ENCODE measurements around the gene ADAM10. TPM values are rescaled to one million over a fixed set of nuclear protein-coding genes. Genes with fewer than 3 reads are reported as not detected.

The ADAM10 gene
- total RNA-seq, 1 experiment from 2014 or later = 140 TPM

DNA sequence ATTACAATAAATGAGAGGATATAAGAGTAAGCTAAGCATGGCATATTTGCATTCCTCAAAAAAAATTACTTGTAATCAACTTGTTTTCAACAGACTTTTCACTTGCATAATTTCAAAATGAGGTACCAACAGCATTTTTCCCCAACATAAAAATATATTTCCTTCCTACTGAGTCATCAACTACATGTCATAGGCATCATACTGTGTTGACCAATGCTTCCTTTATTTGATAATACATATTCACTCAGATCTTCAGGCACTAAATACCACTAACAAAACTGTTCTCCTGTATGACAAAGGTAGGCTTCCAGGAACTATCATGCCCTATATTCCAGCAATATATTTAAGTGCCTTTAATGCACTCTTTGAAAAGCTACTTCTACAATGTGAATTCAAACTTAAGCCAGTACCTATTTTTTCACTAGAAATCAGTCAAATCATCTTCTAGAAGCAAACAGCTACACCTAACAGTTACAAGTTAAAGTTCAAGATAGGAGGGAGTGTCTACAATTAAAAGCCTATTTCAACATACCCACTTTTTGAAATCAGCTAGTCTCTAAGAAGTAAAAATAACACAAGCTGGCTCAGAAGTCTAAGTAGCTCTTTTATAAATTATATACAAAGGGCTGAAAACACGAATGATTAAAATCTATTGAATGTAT lies 11.3 kb downstream of the ADAM10 start:
- Histone ChIP-seq H3K4me3 (no peak overlapping the region), H3K36me3 (no peaks in the 10 kb centered on the region; the same call in 1 of the 2 replicates), H3K27me3 (no peaks in the 10 kb centered on the region), H3K9me3 (no peaks in the 10 kb centered on the region)
- DNase-seq = no peak

GRCh38 chr15:58737298-58737697 lies 12.2 kb downstream of the ADAM10 start:
- no peaks in the 10 kb centered on the region for H3K27me3 ChIP-seq
- H3K9me3 ChIP-seq = no peaks in the 10 kb centered on the region
- H3K36me3 ChIP-seq = peaks cover 2% of the 10 kb centered on the region
- H3K4me3 ChIP-seq = no peak overlapping the region
- no peak for DNase-seq

DNA sequence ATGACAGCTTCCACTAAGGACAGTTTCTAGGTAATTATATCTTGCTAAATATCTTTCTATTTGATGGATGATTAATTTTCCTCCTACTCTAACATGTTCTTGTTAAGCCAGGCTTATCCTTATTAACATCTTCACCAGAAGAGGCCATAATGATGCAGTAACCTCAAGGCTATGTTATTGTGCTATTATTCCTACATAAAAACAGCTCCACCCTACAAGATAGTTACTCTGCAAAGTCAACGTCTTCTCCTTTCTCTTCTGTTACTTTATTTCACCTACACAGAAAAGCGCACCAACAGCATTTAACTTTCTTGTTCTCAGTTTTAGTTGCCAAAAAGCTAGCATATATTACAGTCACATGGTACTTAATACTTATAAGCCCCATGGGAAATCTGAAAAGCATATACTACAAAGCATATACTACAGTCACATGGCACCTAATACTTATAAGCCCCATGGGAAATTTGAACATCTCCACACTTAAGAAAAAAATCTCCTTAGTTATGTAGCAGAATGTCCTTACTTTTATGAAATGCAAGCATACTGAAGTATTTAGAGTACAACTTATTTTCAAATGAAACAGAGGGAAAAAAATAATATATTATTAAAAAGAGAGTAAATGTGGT lies 13.4 kb downstream of the ADAM10 start:
- no peak for DNase-seq
- no peaks in the 10 kb centered on the region for H3K27me3 ChIP-seq

DNA sequence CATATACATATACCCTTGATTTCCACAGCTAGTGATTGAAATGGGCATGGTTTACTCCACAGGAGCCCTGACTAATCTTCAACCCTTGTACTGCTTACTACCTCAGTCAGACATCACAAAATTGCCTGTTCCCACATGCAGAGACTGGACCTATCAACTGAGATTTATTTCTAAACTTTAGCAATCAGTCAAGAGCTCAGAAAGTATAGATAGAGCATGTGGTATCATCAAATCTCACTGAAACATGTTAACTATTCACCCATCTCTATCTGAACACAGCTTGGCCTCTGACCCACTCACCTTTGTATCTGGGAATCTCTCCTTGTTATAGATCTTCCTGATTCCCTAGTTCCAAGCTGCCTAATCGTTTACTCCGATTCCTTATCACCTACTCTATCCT lies 14.6 kb downstream of the ADAM10 start:
- no peak for DNase-seq
- H3K27me3 ChIP-seq = no peaks in the 10 kb centered on the region
- peaks cover 2% of the 10 kb centered on the region; the same call in 1 of the 2 replicates for H3K36me3 ChIP-seq
- H3K4me3 ChIP-seq = no peak overlapping the region
- H3K9me3 ChIP-seq = no peaks in the 10 kb centered on the region

More for the DNA sequence above, 13.4 kb downstream of the ADAM10 start:
- Histone ChIP-seq H3K36me3 (peaks cover 2% of the 10 kb centered on the region; the same call in 1 of the 2 replicates), H3K4me3 (no peak overlapping the region), H3K9me3 (no peaks in the 10 kb centered on the region)

GRCh38 chr15:58732625-58733363 lies 16.7 kb downstream of the ADAM10 start:
- no peaks in the 10 kb centered on the region for H3K27me3 ChIP-seq
- peaks cover 8% of the 10 kb centered on the region for H3K36me3 ChIP-seq
- no peak for DNase-seq
- H3K4me3 ChIP-seq = no peak overlapping the region
- H3K9me3 ChIP-seq = no peaks in the 10 kb centered on the region

- DNase-seq = peak; percentile 23
- Histone ChIP-seq H3K27me3 (no peaks in the 10 kb centered on the region), H3K36me3 (peaks cover 8% of the 10 kb centered on the region), H3K9me3 (no peaks in the 10 kb centered on the region), H3K4me3 (no peak overlapping the region)
These were observed 17.6 kb downstream of the ADAM10 start for GRCh38 chr15:58731756-58732535.

DNA sequence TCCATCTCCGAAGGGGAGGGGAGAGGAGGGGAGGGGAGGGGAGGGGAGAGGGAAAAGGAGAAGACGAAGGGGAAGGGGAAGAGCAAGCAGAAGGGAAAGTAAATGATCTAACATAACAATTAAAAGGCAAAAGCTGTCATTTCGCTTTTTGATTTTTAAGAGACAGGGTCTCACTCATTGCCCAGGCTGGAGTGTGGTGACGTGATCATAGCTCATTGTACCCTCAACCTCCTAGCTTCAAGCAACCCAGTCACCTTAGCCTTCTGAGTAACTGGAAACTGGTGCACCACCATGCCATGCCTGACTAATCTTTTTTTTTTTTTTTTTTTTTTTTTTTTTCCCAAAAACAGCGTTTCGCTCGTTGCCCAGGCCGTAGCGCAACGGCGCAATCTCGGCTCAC lies 22.6 kb downstream of the ADAM10 start:
- no peak for DNase-seq

GRCh38 chr15:58724466-58724865 lies 25.0 kb downstream of the ADAM10 start:
- Histone ChIP-seq H3K4me3 (no peak overlapping the region), H3K36me3 (peaks cover 5% of the 10 kb centered on the region), H3K27me3 (no peaks in the 10 kb centered on the region), H3K9me3 (no peaks in the 10 kb centered on the region)
- DNase-seq = no peak

More for the DNA sequence above, 22.6 kb downstream of the ADAM10 start:
- H3K9me3 ChIP-seq = no peaks in the 10 kb centered on the region
- no peaks in the 10 kb centered on the region for H3K27me3 ChIP-seq
- H3K4me3 ChIP-seq = no peak overlapping the region
- peaks cover 6% of the 10 kb centered on the region for H3K36me3 ChIP-seq

- H3K27me3 ChIP-seq = no peaks in the 10 kb centered on the region
- DNase-seq = no peak
- no peak overlapping the region for H3K4me3 ChIP-seq
- H3K36me3 ChIP-seq = peaks cover 25% of the 10 kb centered on the region
- no peaks in the 10 kb centered on the region for H3K9me3 ChIP-seq
These were observed 32.1 kb downstream of the ADAM10 start for GRCh38 chr15:58717357-58717756.

GRCh38 chr15:58716027-58716426 lies 33.5 kb downstream of the ADAM10 start:
- Histone ChIP-seq H3K9me3 (no peaks in the 10 kb centered on the region), H3K36me3 (peaks cover 25% of the 10 kb centered on the region), H3K27me3 (no peaks in the 10 kb centered on the region), H3K4me3 (no peak overlapping the region)
- no peak for DNase-seq

DNA sequence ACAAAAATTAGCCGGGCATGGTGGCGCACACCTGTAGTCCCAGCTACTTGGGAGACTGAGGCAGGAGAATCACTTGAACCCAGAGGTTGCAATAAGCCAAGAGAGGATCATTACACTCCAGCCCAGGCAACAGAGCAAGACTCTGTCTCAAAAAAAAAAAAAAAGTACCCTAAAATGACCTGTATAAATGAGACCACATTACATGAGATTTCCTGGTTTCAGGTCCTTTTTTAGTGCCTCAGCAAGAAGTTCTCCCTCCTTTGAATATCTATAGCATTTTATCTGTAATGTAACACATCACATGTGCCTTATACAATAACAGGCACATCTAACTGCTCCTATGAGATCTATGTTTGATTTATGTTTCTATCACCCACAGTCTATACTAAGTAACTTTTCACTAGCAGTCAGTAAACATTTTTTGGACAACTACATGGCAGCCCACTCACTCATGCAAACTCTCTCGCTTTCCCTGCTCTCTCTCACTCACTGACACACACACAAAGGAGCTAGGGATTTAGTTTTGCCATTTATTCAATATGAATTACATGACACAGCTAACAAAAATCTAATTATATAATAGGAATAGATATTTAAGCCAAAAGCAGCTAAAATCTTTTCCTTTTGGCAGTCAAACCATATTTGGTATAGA lies 34.1 kb downstream of the ADAM10 start:
- Histone ChIP-seq H3K36me3 (peaks cover 27% of the 10 kb centered on the region), H3K4me3 (no peak overlapping the region), H3K27me3 (0 out of 2 replicates have a peak, but pooled peaks cover under 1% of the 10 kb centered on the region), H3K9me3 (no peaks in the 10 kb centered on the region)
- DNase-seq = no peak

- Histone ChIP-seq H3K27me3 (0 out of 2 replicates have a peak, but pooled peaks cover 2% of the 10 kb centered on the region), H3K4me3 (no peak overlapping the region), H3K36me3 (peaks cover 28% of the 10 kb centered on the region), H3K9me3 (no peaks in the 10 kb centered on the region)
- no peak for DNase-seq
These were observed 38.8 kb downstream of the ADAM10 start for GRCh38 chr15:58710701-58711100.

DNA sequence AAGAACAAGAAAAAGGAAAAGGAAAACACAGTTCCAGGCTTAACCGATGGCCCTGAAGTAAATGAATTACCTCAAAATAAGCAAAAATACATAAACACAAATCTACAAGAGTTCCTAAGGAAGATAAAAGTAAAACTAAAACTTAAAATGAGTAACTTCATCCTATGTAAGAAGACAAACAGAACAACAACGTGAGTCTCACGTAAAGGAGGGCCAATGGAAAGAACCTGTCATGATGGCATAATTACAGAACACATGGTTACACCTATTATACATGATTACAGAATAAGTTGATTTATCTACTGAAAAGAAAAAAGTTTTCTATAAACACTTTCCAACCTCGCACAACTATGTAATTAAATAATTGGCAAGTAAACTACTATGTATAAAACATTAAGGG lies 42.1 kb downstream of the ADAM10 start:
- peaks cover 6% of the 10 kb centered on the region for H3K9me3 ChIP-seq
- no peak overlapping the region for H3K4me3 ChIP-seq
- H3K27me3 ChIP-seq = 0 out of 2 replicates have a peak, but pooled peaks cover 2% of the 10 kb centered on the region
- peaks cover 39% of the 10 kb centered on the region for H3K36me3 ChIP-seq
- DNase-seq = no peak

- Histone ChIP-seq H3K4me3 (no peak overlapping the region), H3K36me3 (peaks cover 53% of the 10 kb centered on the region), H3K9me3 (peaks cover 14% of the 10 kb centered on the region), H3K27me3 (no peaks in the 10 kb centered on the region)
- no peak for DNase-seq
These were observed 44.4 kb downstream of the ADAM10 start for GRCh38 chr15:58705105-58705504.

DNA sequence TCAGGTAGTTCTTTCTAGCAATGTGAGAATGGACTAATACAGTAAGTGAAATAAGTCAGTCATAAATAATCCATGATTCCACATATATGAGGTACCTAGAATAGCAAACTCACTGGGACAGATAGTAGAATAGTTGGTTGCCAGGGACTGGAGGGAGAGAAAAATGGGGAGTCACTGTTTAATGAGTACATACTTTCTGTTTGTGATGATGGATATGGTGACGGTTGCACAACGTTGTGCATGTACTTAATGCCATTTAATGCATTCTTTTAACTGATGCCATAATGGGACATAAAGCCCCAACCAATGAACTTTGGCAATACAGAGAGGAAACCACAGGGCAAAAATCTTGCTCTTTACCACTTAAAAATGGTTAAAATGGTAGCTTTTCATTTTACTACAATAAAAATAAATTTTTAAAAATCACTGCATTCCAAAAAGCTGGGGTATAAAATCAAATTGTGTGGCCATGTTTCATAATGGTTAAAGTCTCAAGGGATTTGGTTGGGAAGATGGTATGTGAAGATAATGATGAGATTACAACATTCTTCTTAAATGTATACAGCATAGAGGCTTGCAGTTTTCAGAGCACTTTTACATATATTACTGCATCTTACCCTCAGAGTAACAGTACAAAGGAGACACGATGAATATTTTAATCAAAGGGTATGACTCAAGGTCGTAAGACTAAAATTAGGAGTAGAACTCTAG lies 45.2 kb downstream of the ADAM10 start:
- DNase-seq = no peak
- H3K4me3 ChIP-seq = no peak overlapping the region
- H3K36me3 ChIP-seq = peaks cover 56% of the 10 kb centered on the region
- H3K9me3 ChIP-seq = peaks cover 22% of the 10 kb centered on the region
- H3K27me3 ChIP-seq = no peaks in the 10 kb centered on the region

GRCh38 chr15:58703610-58704009 lies 45.9 kb downstream of the ADAM10 start:
- H3K4me3 ChIP-seq = no peak overlapping the region
- DNase-seq = no peak
- H3K27me3 ChIP-seq = no peaks in the 10 kb centered on the region
- H3K9me3 ChIP-seq = peaks cover 29% of the 10 kb centered on the region
- H3K36me3 ChIP-seq = peaks cover 63% of the 10 kb centered on the region
